RWPE2 (cell line): ENCODE data around the gene TDG.

Source experiments
- ATAC-seq: fragments of 200-7000 bp; cut with Tn5 transposase; 3 replicates; pipeline ENCODE4 v1.9.1; 2021; ENCODE audit warnings: low read depth
- DNase-seq: peaks from one replicate; pipeline ENCODE4 v3.0.0-alpha.2; 2020; ENCODE audit warnings: low spot score
- H3K27ac ChIP-seq: fragments of 450-650 bp; 2 replicates; pipeline ENCODE4 v1.5.1; 2017; ENCODE audit warnings: mild to moderate bottlenecking; ENCODE audit not compliant: poor library complexity, severe bottlenecking
- H3K27me3 ChIP-seq: fragments of 250-450 bp; sonication (Bioruptor Pico); 2 replicates; pipeline ENCODE4 v1.5.1; 2021; ENCODE audit warnings: mild to moderate bottlenecking, moderate library complexity; ENCODE audit not compliant: insufficient read depth, poor library complexity, severe bottlenecking
- H3K36me3 ChIP-seq: fragments of 250-450 bp; sonication (Bioruptor Pico); 2 replicates; pipeline ENCODE4 v1.5.1; 2020; ENCODE audit warnings: low read depth, mild to moderate bottlenecking, moderate library complexity
- H3K4me1 ChIP-seq: fragments of 250-450 bp; sonication (Bioruptor Pico); 2 replicates; pipeline ENCODE4 v1.5.1; 2021; ENCODE audit warnings: mild to moderate bottlenecking, moderate library complexity; ENCODE audit not compliant: insufficient read depth, poor library complexity, severe bottlenecking
- H3K4me3 ChIP-seq: fragments of 250-450 bp; sonication (Bioruptor Pico); 2 replicates; pipeline ENCODE4 v1.5.1; 2021; ENCODE audit warnings: mild to moderate bottlenecking, moderate library complexity; ENCODE audit not compliant: severe bottlenecking
- H3K9me3 ChIP-seq: fragments of 250-450 bp; sonication (Bioruptor Pico); 2 replicates; pipeline ENCODE4 v1.5.1; 2021; ENCODE audit warnings: mild to moderate bottlenecking, moderate library complexity; ENCODE audit not compliant: severe bottlenecking
- CTCF ChIP-seq: fragments of 450-650 bp; IDR thresholded peaks from one replicate; pipeline ENCODE4 v1.5.1; 2017; ENCODE audit warnings: mild to moderate bottlenecking, moderate library complexity; ENCODE audit not compliant: poor library complexity, severe bottlenecking

Gene TDG

GRCh38 chr12:103998976-103999375 lies 33.3 kb downstream of the TDG start:
- Histone ChIP-seq H3K27ac (no peak overlapping the region), H3K9me3 (no peaks in the 10 kb centered on the region), H3K4me3 (no peak overlapping the region), H3K4me1 (no peaks in the 10 kb centered on the region), H3K27me3 (no peaks in the 10 kb centered on the region), H3K36me3 (no peaks in the 10 kb centered on the region)
- TF ChIP-seq CTCF: no peak
- DNase-seq (no peak), ATAC-seq (no peak)

- ATAC-seq: no peak
- Histone ChIP-seq H3K27ac (no peak overlapping the region), H3K27me3 (no peaks in the 10 kb centered on the region)
These were observed 35.2 kb downstream of the TDG start for GRCh38 chr12:104000807-104001434.

GRCh38 chr12:104002686-104003085 lies 37.0 kb downstream of the TDG start:
- DNase-seq: no peak
- no peaks in the 10 kb centered on the region for H3K27me3 ChIP-seq
- peaks cover 13% of the 10 kb centered on the region for H3K4me1 ChIP-seq
- H3K4me3 ChIP-seq: no peak overlapping the region
- H3K36me3 ChIP-seq: no peaks in the 10 kb centered on the region
- no peaks in the 10 kb centered on the region for H3K9me3 ChIP-seq
- TF ChIP-seq CTCF: no peak
- H3K27ac ChIP-seq: no peak overlapping the region
- no peak for ATAC-seq

More at GRCh38 chr12:104000807-104001434, 35.2 kb downstream of the TDG start:
- Histone ChIP-seq H3K4me1 (no peaks in the 10 kb centered on the region), H3K36me3 (no peaks in the 10 kb centered on the region), H3K4me3 (no peak overlapping the region), H3K9me3 (no peaks in the 10 kb centered on the region)
- no peak for TF ChIP-seq CTCF
- no peak for DNase-seq

GRCh38 chr12:104003596-104003995 lies 37.9 kb downstream of the TDG start:
- no peaks in the 10 kb centered on the region for H3K27me3 ChIP-seq
- no peak overlapping the region for H3K4me3 ChIP-seq
- DNase-seq (no peak), ATAC-seq (no peak)
- H3K27ac ChIP-seq: no peak overlapping the region
- H3K9me3 ChIP-seq: no peaks in the 10 kb centered on the region
- TF ChIP-seq CTCF: no peak
- H3K36me3 ChIP-seq: no peaks in the 10 kb centered on the region
- peaks cover 13% of the 10 kb centered on the region for H3K4me1 ChIP-seq

- H3K4me3 ChIP-seq: no peak overlapping the region
- H3K27ac ChIP-seq: peak overlapping the region; percentile 32
- TF ChIP-seq CTCF: no peak
- DNase-seq (no peak), ATAC-seq (peak; percentile 86)
- H3K9me3 ChIP-seq: no peaks in the 10 kb centered on the region
- no peaks in the 10 kb centered on the region for H3K36me3 ChIP-seq
- peaks cover 24% of the 10 kb centered on the region for H3K4me1 ChIP-seq
- H3K27me3 ChIP-seq: no peaks in the 10 kb centered on the region
These were observed 41.3 kb downstream of the TDG start for GRCh38 chr12:104006929-104007328.
